ENCODE measurements around the gene PMM1.

PMM1 gene

DNA sequence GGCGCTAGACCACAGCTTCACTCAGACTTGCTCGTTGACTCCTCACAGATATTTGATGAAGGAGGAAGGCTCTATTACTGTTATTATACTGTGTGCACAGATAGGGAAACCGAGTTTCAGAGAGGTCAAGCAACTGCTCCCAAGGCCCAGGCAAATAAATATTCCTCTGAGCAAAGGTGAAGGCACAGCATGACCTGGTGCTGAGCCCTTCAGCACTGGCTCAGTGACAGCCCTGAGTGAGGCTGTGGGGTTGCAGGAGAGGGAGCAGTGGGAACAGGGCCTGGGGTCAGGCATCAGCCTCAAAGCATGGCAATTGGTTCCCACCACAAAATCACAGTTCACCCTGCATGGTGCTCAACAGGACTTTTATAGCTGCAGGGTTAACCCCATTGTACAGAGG is 52.4 kb downstream of the PMM1 start:
- no peak for DNase-seq (ENCODE audit: low spot score)

DNA sequence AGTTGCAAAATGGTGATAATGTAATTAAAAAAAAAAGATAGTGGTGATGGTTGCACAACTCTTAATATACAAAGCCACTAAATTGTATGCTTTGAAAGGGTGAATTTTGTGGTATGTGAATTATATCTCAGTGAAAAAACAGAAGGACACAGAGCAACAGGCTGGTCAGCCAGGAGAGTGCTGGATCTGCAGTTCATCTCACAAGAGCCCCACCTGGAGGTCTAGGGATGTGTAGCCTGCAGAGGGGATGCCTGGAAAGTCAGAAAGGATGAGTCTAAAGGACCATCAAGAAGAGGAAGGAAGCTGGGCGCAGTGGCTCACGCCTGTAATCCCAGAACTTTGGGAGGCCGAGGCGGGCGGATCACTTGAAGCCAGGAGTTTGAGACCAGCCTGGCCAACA is 54.4 kb downstream of the PMM1 start:
- DNase-seq (ENCODE audit: low spot score): no peak

DNA sequence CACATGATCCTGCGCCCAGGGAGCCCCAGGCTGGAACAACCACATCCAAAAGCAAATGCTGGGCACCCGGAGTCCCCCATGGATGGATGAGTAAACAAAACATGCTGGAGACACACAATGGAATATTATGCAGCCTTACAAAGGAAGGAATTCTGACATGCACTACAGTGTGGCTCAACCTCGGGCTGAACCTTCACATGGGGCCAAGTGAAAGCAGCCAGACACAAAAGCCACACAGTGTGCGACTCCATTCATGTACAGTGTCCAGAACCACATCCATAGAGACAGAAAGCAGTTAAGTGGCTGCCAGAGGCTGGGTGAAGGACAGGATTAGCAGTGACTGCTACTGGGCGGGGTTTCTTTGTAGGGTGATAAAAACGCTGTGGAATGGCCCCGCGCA is 55.4 kb downstream of the PMM1 start:
- no peak for DNase-seq (ENCODE audit: low spot score)

DNA sequence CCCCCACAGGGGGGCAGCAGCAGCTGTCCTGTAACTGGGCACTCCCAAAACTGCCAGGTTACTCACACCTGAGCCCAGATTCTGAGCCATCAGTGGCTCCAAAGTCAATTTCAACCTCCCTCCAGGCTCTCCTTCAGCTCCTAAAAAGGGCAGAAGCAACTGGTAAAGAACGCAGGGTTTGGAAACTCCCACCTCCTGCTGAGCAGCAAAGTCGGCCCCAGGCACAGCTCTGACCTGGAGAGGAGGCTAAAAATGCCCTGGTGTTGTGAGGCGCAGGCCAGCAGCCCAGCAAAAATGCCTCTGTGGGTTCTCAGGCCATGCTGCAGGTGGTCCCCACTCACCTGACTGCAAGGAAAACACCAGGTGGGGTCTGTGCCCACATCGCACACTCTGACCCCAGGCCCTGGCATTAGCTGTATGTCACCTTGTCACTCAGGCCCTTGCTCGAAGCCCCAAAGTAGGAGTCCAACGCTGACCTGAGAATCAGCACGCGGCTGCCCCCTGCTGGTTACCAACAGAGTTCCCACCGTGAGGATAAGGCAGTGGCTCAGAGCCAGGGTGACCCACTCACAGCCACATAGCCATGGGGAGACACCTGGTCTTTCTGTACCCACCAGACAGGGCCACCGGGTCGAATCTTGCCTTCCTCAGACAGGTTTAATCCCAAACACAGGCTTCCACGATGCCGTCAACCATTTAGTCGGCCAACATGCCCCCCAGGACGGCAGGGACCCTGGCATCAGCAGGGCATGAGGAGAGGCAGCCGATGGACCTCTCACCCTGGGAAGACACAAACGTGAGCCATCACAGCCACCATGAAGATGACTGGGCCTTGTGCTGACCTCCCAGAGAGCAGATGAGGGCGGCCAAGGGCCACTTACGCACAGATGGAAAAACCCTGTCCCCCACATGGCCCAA is 56.5 kb downstream of the PMM1 start:
- peak; percentile 76 for DNase-seq (ENCODE audit: low spot score)

DNA sequence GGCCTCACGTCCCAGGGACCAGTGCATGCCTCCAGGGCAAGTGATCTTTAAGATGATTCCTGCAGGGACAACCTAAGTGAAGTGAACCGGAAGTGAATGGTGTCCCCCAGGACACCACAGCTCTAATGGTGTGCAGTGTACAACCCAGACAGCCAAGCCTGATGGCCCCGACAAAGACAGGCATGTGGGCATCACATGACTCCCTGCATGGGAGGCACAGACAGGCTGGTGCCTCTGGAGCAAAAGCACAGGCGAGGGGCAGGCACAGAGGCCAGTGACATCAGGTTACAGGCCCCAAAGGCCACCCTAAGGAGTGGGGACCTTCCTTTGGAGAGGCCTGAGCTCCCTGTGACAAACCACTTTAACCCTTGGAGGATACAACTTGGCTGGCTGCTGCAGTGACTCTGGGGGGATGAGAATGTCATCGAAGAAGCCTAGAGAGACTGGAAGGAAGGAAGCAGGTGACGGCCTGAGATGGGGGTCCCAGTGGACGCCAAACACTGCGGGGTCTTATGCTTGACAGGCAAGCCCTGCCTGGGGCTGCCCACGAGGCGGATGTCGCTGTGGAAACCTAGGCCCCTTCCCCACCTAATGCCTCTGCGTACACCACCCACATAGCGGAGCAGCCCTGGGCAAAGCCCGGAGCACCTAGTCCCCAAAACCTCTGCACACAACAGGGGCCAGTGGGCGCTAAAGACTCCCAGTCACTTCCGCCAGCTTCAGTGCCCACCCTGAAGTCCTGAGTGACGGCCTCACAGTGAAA is 57.7 kb downstream of the PMM1 start:
- no peak for DNase-seq (ENCODE audit: low spot score)

DNA sequence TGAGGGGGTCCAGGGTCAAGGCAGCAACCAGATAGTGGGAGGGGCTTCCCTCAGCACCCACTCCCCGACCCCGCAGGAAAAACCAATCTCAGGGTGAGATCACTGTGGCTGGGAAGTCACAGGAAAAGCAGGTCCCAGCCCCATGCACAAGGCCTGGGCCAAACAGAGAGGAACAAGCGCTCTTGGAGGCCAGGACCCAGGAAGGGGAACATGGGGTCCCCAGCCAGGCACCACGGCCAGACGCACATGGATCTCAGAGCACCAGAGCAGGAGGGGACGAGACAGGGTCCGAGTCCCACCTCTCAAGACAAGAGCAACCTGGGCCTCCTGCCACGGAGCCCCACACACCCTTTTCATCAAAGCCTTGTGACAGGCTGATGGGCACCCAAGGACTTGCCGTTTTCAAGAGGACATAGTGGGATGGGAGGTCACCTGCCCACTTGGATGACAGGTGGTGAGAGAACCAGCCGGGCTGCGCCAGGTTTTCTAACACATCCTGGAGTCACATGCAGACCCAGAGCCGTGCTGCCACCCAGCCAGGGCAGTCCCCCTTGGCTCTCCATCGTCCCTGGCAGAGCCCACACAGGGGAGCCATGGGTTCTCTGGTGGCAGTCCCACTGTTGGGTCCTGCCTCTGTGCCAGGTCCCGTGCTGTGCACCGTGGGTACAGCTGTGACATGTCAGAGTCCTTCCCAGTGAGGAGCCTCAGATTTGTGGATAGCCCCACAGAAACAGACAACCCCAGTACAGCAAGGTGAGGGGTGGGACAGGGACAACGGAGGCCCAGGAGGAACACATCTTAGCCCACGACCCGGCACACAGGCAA is 58.5 kb downstream of the PMM1 start:
- DNase-seq (ENCODE audit: low spot score): no peak

DNA sequence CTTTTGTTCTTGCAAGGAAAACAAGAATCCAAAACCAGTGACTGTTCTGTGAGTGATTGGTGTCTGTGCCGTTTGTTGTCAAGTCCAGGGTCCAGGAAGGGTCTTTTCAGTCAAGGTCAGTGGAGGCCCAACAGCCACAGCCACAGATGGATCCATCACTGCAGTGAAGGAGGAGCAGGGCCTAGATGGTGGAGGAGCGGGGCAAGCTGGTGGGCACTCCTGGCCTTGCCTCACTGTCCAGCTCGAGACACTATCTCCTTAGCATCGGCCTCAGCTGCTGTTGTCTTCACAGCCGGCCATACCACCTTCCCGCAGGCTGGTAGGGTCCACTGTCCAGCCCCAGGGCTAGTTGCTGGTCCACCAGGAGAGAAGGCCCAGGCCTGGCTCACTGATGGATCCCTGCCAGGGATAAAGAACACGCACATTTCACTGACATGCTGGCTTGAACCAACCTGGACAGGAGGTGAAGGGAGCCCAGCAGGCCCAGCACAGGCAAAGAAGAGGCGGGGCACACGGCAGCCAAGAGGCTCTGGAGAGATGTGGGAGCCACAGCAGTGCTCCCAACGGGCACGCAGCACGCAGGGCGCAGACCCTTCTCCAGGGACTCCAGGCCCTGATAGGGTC is 60.6 kb downstream of the PMM1 start:
- DNase-seq (ENCODE audit: low spot score): no peak

DNA sequence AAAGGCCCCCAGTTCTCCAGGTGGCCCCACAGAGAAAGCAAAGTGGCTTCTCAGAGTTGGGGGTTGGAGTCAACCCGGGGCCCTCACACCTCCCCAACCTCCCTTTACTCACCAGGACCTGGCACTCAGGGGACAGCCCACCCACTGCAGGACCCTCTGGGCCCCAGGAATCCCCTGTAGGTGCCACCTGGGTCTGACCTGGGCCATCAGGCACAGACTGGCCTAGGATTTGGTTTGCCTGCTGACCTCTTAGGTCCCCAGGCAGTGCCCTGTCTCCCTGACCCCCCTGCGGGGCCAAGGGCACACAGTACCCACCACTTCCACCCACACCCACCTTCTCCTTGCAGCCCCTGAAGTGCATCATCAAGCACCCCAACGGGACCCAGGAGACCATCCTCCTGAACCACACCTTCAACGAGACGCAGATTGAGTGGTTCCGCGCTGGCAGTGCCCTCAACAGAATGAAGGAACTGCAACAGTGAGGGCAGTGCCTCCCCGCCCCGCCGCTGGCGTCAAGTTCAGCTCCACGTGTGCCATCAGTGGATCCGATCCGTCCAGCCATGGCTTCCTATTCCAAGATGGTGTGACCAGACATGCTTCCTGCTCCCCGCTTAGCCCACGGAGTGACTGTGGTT is 61.4 kb downstream of the PMM1 start:
- DNase-seq (ENCODE audit: low spot score): no peak
